ENCODE data around the gene TAF6.

The TAF6 gene

GRCh38 chr7:100098913-100099312 lies 20.2 kb downstream of the TAF6 start:
- in situ Hi-C loops (cut with MboI; ENCODE audit: low sequenced_read_pairs), result no loop called here

GRCh38 chr7:100095704-100096103 lies 23.5 kb downstream of the TAF6 start:
- in situ Hi-C loops (cut with MboI; ENCODE audit: low sequenced_read_pairs), result no loop called here

- in situ Hi-C loops (cut with MboI; ENCODE audit: low sequenced_read_pairs), result no loop called here
These were observed 23.9 kb downstream of the TAF6 start for GRCh38 chr7:100095289-100095688.

- in situ Hi-C loops (cut with MboI; ENCODE audit: low sequenced_read_pairs), result no loop called here
These were observed 25.2 kb downstream of the TAF6 start for GRCh38 chr7:100093925-100094486.

GRCh38 chr7:100093498-100093897 lies 25.7 kb downstream of the TAF6 start:
- in situ Hi-C loops (cut with MboI; ENCODE audit: low sequenced_read_pairs), result no loop called here

GRCh38 chr7:100093054-100093453 lies 26.1 kb downstream of the TAF6 start:
- in situ Hi-C loops (cut with MboI; ENCODE audit: low sequenced_read_pairs), result no loop called here

- in situ Hi-C loops (cut with MboI; ENCODE audit: low sequenced_read_pairs), result no loop called here
These were observed 27.6 kb downstream of the TAF6 start for GRCh38 chr7:100091411-100092181.

- in situ Hi-C loops (cut with MboI; ENCODE audit: low sequenced_read_pairs), result no loop called here
These were observed 28.4 kb downstream of the TAF6 start for GRCh38 chr7:100090527-100091410.

GRCh38 chr7:100089458-100090196 lies 29.5 kb downstream of the TAF6 start:
- in situ Hi-C loops (cut with MboI; ENCODE audit: low sequenced_read_pairs), result no loop called here

GRCh38 chr7:100088621-100089457 lies 30.3 kb downstream of the TAF6 start, which contains the start of gene COPS6:
TSS of gene COPS6 (plus strand) at chr7:100088969. CDS start at chr7:100088991, 22 bp downstream.
- in situ Hi-C loops (cut with MboI; ENCODE audit: low sequenced_read_pairs), result no loop called here

- in situ Hi-C loops (cut with MboI; ENCODE audit: low sequenced_read_pairs), result no loop called here
These were observed 31.0 kb downstream of the TAF6 start for GRCh38 chr7:100088095-100088620.

GRCh38 chr7:100087055-100087750 lies 32.0 kb downstream of the TAF6 start:
- in situ Hi-C loops (cut with MboI; ENCODE audit: low sequenced_read_pairs), result no loop called here

- in situ Hi-C loops (cut with MboI; ENCODE audit: low sequenced_read_pairs), result no loop called here
These were observed 33.6 kb downstream of the TAF6 start for GRCh38 chr7:100085515-100085914.

- in situ Hi-C loops (cut with MboI; ENCODE audit: low sequenced_read_pairs), result no loop called here
These were observed 36.2 kb downstream of the TAF6 start for GRCh38 chr7:100082978-100083377.

- in situ Hi-C loops (cut with MboI; ENCODE audit: low sequenced_read_pairs), result no loop called here
These were observed 37.5 kb downstream of the TAF6 start, which contains the start of gene ZNF3 for GRCh38 chr7:100081535-100082102. TSS of gene ZNF3 (minus strand) at chr7:100081723. CDS start at chr7:100077357, 4,366 bp downstream.

GRCh38 chr7:100080907-100081534 lies 38.1 kb downstream of the TAF6 start:
- in situ Hi-C loops (cut with MboI; ENCODE audit: low sequenced_read_pairs), result no loop called here

- in situ Hi-C loops (cut with MboI; ENCODE audit: low sequenced_read_pairs), result no loop called here
These were observed 40.1 kb downstream of the TAF6 start for GRCh38 chr7:100079024-100079560.

- in situ Hi-C loops (cut with MboI; ENCODE audit: low sequenced_read_pairs), result no loop called here
These were observed 42.0 kb downstream of the TAF6 start for GRCh38 chr7:100077205-100077604.
